ENCODE results near the gene IL10RB.

DNA sequence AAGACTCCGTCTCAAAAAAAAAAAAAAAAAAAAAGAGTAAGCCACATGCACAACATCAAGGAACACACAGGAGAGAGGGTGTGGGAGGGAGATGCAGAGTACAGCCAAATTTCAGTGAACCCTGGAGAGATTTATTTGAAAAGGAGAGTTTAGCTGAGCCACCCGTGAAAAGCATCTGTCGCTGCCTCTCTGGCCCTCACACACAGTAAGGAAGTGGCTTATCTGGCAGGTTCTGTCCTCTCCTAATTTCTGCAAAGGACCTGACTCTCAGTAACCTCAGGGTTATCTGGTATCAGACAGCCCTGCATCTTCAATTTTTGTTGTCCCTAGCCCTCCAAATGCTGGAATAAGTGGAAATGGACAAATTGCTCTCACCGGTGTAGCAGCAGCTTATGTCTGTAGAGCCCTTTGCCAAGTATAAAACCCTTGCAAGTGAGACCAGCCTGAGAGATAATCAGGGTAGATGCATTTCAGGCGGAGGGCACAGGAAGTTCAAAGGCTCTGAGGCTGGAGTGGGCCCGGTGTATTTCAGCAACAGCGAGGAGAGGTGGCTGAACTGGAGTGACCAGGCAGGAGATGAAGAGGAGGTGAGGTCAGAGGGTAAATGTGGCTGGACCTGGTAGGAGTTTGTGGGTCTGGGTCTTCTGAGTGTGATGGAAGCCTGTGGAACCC, 16.7 kb upstream of the IL10RB start:
- TF ChIP-seq POLR2A (IDR thresholded peaks at IDR 0.05; ENCODE audit: low read depth, low read length) (no peak), TAF1 (IDR thresholded peaks at IDR 0.05; ENCODE audit: borderline replicate concordance, low read depth, low read length) (no peak), POLR2AphosphoS5 (IDR thresholded peaks at IDR 0.05; ENCODE audit: low read depth, low read length) (no peak)

Measured in GM12892 (cell line).